ENCODE measurements around the gene TNFSF13.

TNFSF13 gene

GRCh38 chr17:7573324-7574080 lies 15.0 kb downstream of the TNFSF13 start:
- peak overlapping the region; percentile 70 for H2BK5ac ChIP-seq (ENCODE audit: low read length)
- peaks cover 14% of the 10 kb centered on the region for H3K79me1 ChIP-seq (ENCODE audit: low read depth, low read length)
- H3K27me3 ChIP-seq (ENCODE audit: control insufficient read depth in 3 of 3, insufficient read depth in 3 of 3, low read depth in 1 of 3, low read length in 3 of 3) = no peaks in the 10 kb centered on the region
- H3K4me2 ChIP-seq (ENCODE audit: insufficient read depth, low read length, poor library complexity, severe bottlenecking) = peak overlapping the region; percentile 67
- peak overlapping the region; percentile 98 to 100 for H3K4me3 ChIP-seq (ENCODE audit: low read length in 2 of 2)
- H2BK120ac ChIP-seq (ENCODE audit: low read depth, low read length) = peak overlapping the region; percentile 53
- no CpG with 5 or more reads among the region's 71 CpGs for WGBS, 2 donors (ENCODE audit: extremely low coverage in 2 of 2, insufficient read length in 2 of 2, insufficient replicate concordance in 1 of 2)
- peak; percentile 84 for DNase-seq (ENCODE audit: low spot score)
- H3K27ac ChIP-seq (replicated peaks; ENCODE audit: low read length) = peak overlapping the region; percentile 73
- peak overlapping the region; percentile 100 for H3K9ac ChIP-seq (ENCODE audit: low read depth, low read length, poor library complexity)
- H3K14ac ChIP-seq (ENCODE audit: low read length) = peak overlapping the region; percentile 91
- peak overlapping the region; percentile 94 for H4K91ac ChIP-seq (ENCODE audit: low read depth, low read length, poor library complexity)
- H2BK15ac ChIP-seq (ENCODE audit: low read length) = no peak overlapping the region
- H3K18ac ChIP-seq (ENCODE audit: low read length) = peak overlapping the region; percentile 98
- H2AK5ac ChIP-seq (ENCODE audit: low read depth, low read length) = peak overlapping the region; percentile 99
- H2BK12ac ChIP-seq (ENCODE audit: low read length) = peak overlapping the region; percentile 18
- H3K4ac ChIP-seq (ENCODE audit: low read length) = peak overlapping the region; percentile 90
- H3K23ac ChIP-seq (ENCODE audit: low read depth, low read length, poor library complexity) = peak overlapping the region; percentile 95
- H3K4me1 ChIP-seq (ENCODE audit: control insufficient read depth in 2 of 2, insufficient read depth in 1 of 2, low read depth in 1 of 2, low read length in 2 of 2) = peaks cover 14% of the 10 kb centered on the region in 2 donors
- peaks cover 61 to 77% of the 10 kb centered on the region in 2 donors for H3K36me3 ChIP-seq (replicated peaks in 1 of 2; ENCODE audit: control insufficient read depth in 2 of 2, insufficient read depth in 2 of 2, low read length in 2 of 2)
- H3K9me3 ChIP-seq (replicated peaks in 1 of 2; ENCODE audit: control insufficient read depth in 2 of 2, insufficient read depth in 1 of 2, low read depth in 1 of 2, low read length in 2 of 2) = peaks cover 0 to 3% of the 10 kb centered on the region in 2 donors
- no peak overlapping the region for H4K8ac ChIP-seq (ENCODE audit: low read depth, low read length)
- no peak overlapping the region for H2AFZ ChIP-seq (ENCODE audit: low read length)

DNA sequence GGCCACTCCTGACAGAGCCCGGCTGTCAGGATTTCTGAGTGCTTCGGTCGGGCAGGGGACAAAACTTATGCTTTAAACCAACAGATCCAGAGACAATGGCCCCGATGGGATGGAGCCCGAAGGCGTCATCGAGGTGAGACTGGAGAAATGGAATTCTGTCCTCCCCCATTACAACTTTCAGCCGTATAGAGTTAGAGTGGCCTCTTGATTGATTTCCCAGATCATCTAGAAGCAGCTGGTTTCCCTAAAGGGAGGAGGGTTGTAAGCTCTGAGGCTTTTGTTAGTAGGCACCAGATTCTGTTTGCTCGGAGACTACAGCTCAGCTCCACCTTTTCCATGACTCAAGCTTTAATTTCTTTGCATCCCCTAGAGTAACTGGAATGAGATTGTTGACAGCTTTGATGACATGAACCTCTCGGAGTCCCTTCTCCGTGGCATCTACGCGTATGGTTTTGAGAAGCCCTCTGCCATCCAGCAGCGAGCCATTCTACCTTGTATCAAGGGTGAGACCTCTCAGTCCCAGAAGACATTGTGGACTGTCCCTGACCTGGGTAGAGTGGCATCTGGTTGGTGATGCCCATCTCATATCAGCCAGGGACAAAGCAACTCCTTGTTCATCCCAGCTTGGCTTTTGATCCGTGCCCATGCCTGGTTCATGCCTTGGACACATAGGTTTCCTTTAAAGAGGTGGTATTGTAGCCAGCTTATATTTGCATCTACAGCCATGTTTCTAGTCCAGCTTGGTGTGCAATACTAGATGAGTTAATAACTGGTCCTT lies 15.8 kb downstream of the TNFSF13 start:
- no peak for DNase-seq (ENCODE audit: low spot score)
- Histone ChIP-seq H3K23ac (ENCODE audit: low read depth, low read length, poor library complexity) (peak overlapping the region; percentile 95), H3K79me1 (ENCODE audit: low read depth, low read length) (peaks cover 14% of the 10 kb centered on the region), H2BK15ac (ENCODE audit: low read length) (no peak overlapping the region), H3K18ac (ENCODE audit: low read length) (no peak overlapping the region), H2BK5ac (ENCODE audit: low read length) (no peak overlapping the region), H3K27ac (replicated peaks; ENCODE audit: low read length) (no peak overlapping the region), H3K14ac (ENCODE audit: low read length) (no peak overlapping the region), H3K9ac (ENCODE audit: low read depth, low read length, poor library complexity) (peak overlapping the region; percentile 79), H3K4me1 (ENCODE audit: control insufficient read depth in 2 of 2, insufficient read depth in 1 of 2, low read depth in 1 of 2, low read length in 2 of 2) (peaks cover 14% of the 10 kb centered on the region in 2 donors), H3K27me3 (ENCODE audit: control insufficient read depth in 3 of 3, insufficient read depth in 3 of 3, low read depth in 1 of 3, low read length in 3 of 3) (no peaks in the 10 kb centered on the region), H3K4me3 (ENCODE audit: low read length in 2 of 2) (peak overlapping the region; percentile 98 to 100), H4K91ac (ENCODE audit: low read depth, low read length, poor library complexity) (no peak overlapping the region), H3K9me3 (replicated peaks in 1 of 2; ENCODE audit: control insufficient read depth in 2 of 2, insufficient read depth in 1 of 2, low read depth in 1 of 2, low read length in 2 of 2) (peaks cover 0 to 3% of the 10 kb centered on the region in 2 donors), H2AFZ (ENCODE audit: low read length) (no peak overlapping the region), H2BK12ac (ENCODE audit: low read length) (no peak overlapping the region), H2AK5ac (ENCODE audit: low read depth, low read length) (no peak overlapping the region), H2BK120ac (ENCODE audit: low read depth, low read length) (no peak overlapping the region), H4K8ac (ENCODE audit: low read depth, low read length) (no peak overlapping the region), H3K36me3 (replicated peaks in 1 of 2; ENCODE audit: control insufficient read depth in 2 of 2, insufficient read depth in 2 of 2, low read length in 2 of 2) (peaks cover 66 to 80% of the 10 kb centered on the region in 2 donors), H3K4me2 (ENCODE audit: insufficient read depth, low read length, poor library complexity, severe bottlenecking) (peak overlapping the region; percentile 67), H3K4ac (ENCODE audit: low read length) (no peak overlapping the region)
- WGBS, 2 donors (ENCODE audit: extremely low coverage in 2 of 2, insufficient read length in 2 of 2, insufficient replicate concordance in 1 of 2) = no CpG with 5 or more reads among the region's 15 CpGs

DNA sequence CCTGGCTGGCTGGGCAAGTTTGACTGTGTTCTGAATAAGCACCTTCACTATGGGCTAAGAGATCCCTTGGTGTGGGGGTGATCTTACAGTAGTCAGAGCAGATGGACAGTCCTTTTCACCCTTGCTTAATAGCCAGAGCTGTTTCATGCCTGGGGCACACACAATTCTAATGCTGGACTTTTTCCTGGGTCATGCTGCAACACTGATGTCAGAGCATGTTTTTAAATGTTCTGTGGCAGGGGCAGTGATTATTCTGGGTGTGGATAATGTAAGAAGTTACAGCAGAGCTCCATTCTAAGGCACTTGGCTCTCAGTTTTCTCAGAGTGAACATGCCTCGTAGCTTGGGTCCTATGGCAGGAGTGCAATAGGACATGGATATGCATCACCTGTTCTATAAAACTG lies 16.9 kb downstream of the TNFSF13 start:
- no peak overlapping the region for H2AFZ ChIP-seq (ENCODE audit: low read length)
- no peak overlapping the region for H3K27ac ChIP-seq (replicated peaks; ENCODE audit: low read length)
- no peak overlapping the region for H2BK5ac ChIP-seq (ENCODE audit: low read length)
- peaks cover 14% of the 10 kb centered on the region in 2 donors for H3K4me1 ChIP-seq (ENCODE audit: control insufficient read depth in 2 of 2, insufficient read depth in 1 of 2, low read depth in 1 of 2, low read length in 2 of 2)
- no peaks in the 10 kb centered on the region for H3K27me3 ChIP-seq (ENCODE audit: control insufficient read depth in 3 of 3, insufficient read depth in 3 of 3, low read depth in 1 of 3, low read length in 3 of 3)
- DNase-seq (ENCODE audit: low spot score) = no peak
- no CpG with 5 or more reads among the region's 1 CpG for WGBS, 2 donors (ENCODE audit: extremely low coverage in 2 of 2, insufficient read length in 2 of 2, insufficient replicate concordance in 1 of 2)
- H2BK12ac ChIP-seq (ENCODE audit: low read length) = no peak overlapping the region
- H3K79me1 ChIP-seq (ENCODE audit: low read depth, low read length) = peaks cover 14% of the 10 kb centered on the region
- H2BK15ac ChIP-seq (ENCODE audit: low read length) = no peak overlapping the region
- no peak overlapping the region for H3K9ac ChIP-seq (ENCODE audit: low read depth, low read length, poor library complexity)
- H2BK120ac ChIP-seq (ENCODE audit: low read depth, low read length) = no peak overlapping the region
- no peak overlapping the region for H4K8ac ChIP-seq (ENCODE audit: low read depth, low read length)
- H4K91ac ChIP-seq (ENCODE audit: low read depth, low read length, poor library complexity) = no peak overlapping the region
- H3K14ac ChIP-seq (ENCODE audit: low read length) = no peak overlapping the region
- H3K4ac ChIP-seq (ENCODE audit: low read length) = no peak overlapping the region
- H3K36me3 ChIP-seq (replicated peaks in 1 of 2; ENCODE audit: control insufficient read depth in 2 of 2, insufficient read depth in 2 of 2, low read length in 2 of 2) = peaks cover 61 to 80% of the 10 kb centered on the region in 2 donors
- H3K4me3 ChIP-seq (ENCODE audit: low read length in 2 of 2) = no peak overlapping the region
- no peak overlapping the region for H3K18ac ChIP-seq (ENCODE audit: low read length)
- no peak overlapping the region for H3K4me2 ChIP-seq (ENCODE audit: insufficient read depth, low read length, poor library complexity, severe bottlenecking)
- H2AK5ac ChIP-seq (ENCODE audit: low read depth, low read length) = no peak overlapping the region
- H3K9me3 ChIP-seq (replicated peaks in 1 of 2; ENCODE audit: control insufficient read depth in 2 of 2, insufficient read depth in 1 of 2, low read depth in 1 of 2, low read length in 2 of 2) = no peaks in the 10 kb centered on the region
- H3K23ac ChIP-seq (ENCODE audit: low read depth, low read length, poor library complexity) = no peak overlapping the region

DNA sequence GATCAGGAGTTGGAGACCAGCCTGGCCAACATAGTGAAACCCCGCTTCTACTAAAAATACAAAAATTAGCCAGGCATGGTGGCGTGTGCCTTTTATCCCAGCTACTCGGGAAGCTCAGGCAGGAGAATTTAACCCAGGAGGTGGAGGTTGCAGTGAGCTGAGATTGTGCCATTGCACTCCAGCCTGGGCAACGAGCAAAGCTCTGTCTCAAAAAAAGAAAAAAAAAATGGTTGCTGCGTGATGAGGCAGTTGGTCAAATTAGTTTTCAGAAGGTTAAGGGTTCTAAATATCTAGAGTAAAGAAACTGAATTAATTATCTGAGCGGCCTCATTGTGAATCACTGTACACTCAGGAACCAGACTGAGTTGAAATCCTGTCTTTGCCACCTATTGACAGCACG lies 17.4 kb downstream of the TNFSF13 start:
- Histone ChIP-seq H3K9me3 (replicated peaks in 1 of 2; ENCODE audit: control insufficient read depth in 2 of 2, insufficient read depth in 1 of 2, low read depth in 1 of 2, low read length in 2 of 2) (no peaks in the 10 kb centered on the region), H3K36me3 (replicated peaks in 1 of 2; ENCODE audit: control insufficient read depth in 2 of 2, insufficient read depth in 2 of 2, low read length in 2 of 2) (peaks cover 57 to 80% of the 10 kb centered on the region in 2 donors), H2BK12ac (ENCODE audit: low read length) (no peak overlapping the region), H3K18ac (ENCODE audit: low read length) (no peak overlapping the region), H3K23ac (ENCODE audit: low read depth, low read length, poor library complexity) (no peak overlapping the region), H2AK5ac (ENCODE audit: low read depth, low read length) (no peak overlapping the region), H2BK5ac (ENCODE audit: low read length) (no peak overlapping the region), H3K27ac (replicated peaks; ENCODE audit: low read length) (no peak overlapping the region), H2BK120ac (ENCODE audit: low read depth, low read length) (no peak overlapping the region), H3K27me3 (ENCODE audit: control insufficient read depth in 3 of 3, insufficient read depth in 3 of 3, low read depth in 1 of 3, low read length in 3 of 3) (no peaks in the 10 kb centered on the region), H3K14ac (ENCODE audit: low read length) (no peak overlapping the region), H2AFZ (ENCODE audit: low read length) (no peak overlapping the region), H3K9ac (ENCODE audit: low read depth, low read length, poor library complexity) (no peak overlapping the region), H4K8ac (ENCODE audit: low read depth, low read length) (no peak overlapping the region), H3K79me1 (ENCODE audit: low read depth, low read length) (peaks cover 14% of the 10 kb centered on the region), H3K4me1 (ENCODE audit: control insufficient read depth in 2 of 2, insufficient read depth in 1 of 2, low read depth in 1 of 2, low read length in 2 of 2) (peaks cover 14% of the 10 kb centered on the region in 2 donors), H3K4me3 (ENCODE audit: low read length in 2 of 2) (no peak overlapping the region), H3K4me2 (ENCODE audit: insufficient read depth, low read length, poor library complexity, severe bottlenecking) (no peak overlapping the region), H4K91ac (ENCODE audit: low read depth, low read length, poor library complexity) (no peak overlapping the region), H2BK15ac (ENCODE audit: low read length) (no peak overlapping the region), H3K4ac (ENCODE audit: low read length) (no peak overlapping the region)
- no CpG with 5 or more reads among the region's 7 CpGs for WGBS, 2 donors (ENCODE audit: extremely low coverage in 2 of 2, insufficient read length in 2 of 2, insufficient replicate concordance in 1 of 2)
- no peak for DNase-seq (ENCODE audit: low spot score)
